Left ventricle myocardium inferior (tissue), 1 donor: ENCODE results near the gene ARL2. TPM values are rescaled to one million over a fixed set of nuclear protein-coding genes. Genes with fewer than 3 reads are reported as not detected.

Experiments used
- DNase-seq: peaks from one replicate; pipeline ENCODE4 v3.0.0-alpha.2; 2020
- H3K27ac ChIP-seq: fragments of 200-600 bp; replicated peaks from 2 replicates; pipeline ENCODE4 v1.8.0; 2021
- H3K27me3 ChIP-seq: fragments of 200-600 bp; 2 replicates; pipeline ENCODE4 v1.8.0; 2021; ENCODE audit warnings: low read depth
- H3K36me3 ChIP-seq: fragments of 200-600 bp; 2 replicates; pipeline ENCODE4 v1.8.0; 2021
- H3K4me1 ChIP-seq: fragments of 200-600 bp; 2 replicates; pipeline ENCODE4 v1.8.0; 2021
- H3K4me3 ChIP-seq: fragments of 200-600 bp; 2 replicates; pipeline ENCODE4 v1.8.0; 2021; ENCODE audit warnings: mild to moderate bottlenecking, moderate library complexity
- H3K9me3 ChIP-seq: fragments of 200-600 bp; replicated peaks from 2 replicates; pipeline ENCODE4 v1.8.0; 2021
- intact Hi-C: fragments of 100-400 bp; cut with micrococcal nuclease; formaldehyde crosslinking; loops from one replicate; pipeline ENCODE4 v1.11.0; 2022
- total RNA-seq: library from RNA; stranded (reverse); fragmentation: NEBNext Ultra II Directional; extraction: Animal tissue kit (Norgen Biotek cat#: 25700); gene quantifications from one replicate; pipeline ENCODE4 v1.2.1, GENCODE V29; 2021
- TF ChIP-seq, protein P1 (sequence below): fragments of 200-600 bp; IDR thresholded peaks from 2 replicates; pipeline ENCODE4 v1.8.0; 2021; ENCODE audit warnings: antibody characterized with exemption, mild to moderate bottlenecking, borderline replicate concordance
- donor health status: DM: no; HTN: yes; CAD: no; lungs with severe emphysema.

ARL2 gene
- total RNA-seq, 1 donor from 2014 or later, result 128 TPM

DNA sequence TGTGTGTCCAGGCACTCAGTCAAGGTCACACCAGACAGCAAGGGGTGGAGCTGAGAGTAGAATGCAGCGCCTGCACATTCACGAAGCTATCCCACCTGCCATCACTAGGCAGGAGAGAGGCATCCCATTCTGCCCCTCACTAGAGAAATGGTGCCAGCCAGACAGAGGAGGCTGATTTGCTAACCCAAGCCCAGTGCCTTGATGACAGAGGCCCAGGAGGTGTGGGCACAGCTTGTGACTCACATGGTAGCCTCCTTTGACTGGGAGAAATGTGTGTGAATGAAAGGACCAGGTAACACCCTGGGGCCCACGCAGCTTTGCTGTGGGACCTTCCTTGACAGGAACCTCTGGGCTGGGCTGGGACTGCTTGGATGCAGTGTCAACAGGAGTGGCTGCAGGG, 49.6 kb downstream of the ARL2 start:
- TF ChIP-seq, protein P1, sequence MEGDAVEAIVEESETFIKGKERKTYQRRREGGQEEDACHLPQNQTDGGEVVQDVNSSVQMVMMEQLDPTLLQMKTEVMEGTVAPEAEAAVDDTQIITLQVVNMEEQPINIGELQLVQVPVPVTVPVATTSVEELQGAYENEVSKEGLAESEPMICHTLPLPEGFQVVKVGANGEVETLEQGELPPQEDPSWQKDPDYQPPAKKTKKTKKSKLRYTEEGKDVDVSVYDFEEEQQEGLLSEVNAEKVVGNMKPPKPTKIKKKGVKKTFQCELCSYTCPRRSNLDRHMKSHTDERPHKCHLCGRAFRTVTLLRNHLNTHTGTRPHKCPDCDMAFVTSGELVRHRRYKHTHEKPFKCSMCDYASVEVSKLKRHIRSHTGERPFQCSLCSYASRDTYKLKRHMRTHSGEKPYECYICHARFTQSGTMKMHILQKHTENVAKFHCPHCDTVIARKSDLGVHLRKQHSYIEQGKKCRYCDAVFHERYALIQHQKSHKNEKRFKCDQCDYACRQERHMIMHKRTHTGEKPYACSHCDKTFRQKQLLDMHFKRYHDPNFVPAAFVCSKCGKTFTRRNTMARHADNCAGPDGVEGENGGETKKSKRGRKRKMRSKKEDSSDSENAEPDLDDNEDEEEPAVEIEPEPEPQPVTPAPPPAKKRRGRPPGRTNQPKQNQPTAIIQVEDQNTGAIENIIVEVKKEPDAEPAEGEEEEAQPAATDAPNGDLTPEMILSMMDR, result no peak
- H3K36me3 ChIP-seq, result no peaks in the 10 kb centered on the region
- DNase-seq, result no peak

DNA sequence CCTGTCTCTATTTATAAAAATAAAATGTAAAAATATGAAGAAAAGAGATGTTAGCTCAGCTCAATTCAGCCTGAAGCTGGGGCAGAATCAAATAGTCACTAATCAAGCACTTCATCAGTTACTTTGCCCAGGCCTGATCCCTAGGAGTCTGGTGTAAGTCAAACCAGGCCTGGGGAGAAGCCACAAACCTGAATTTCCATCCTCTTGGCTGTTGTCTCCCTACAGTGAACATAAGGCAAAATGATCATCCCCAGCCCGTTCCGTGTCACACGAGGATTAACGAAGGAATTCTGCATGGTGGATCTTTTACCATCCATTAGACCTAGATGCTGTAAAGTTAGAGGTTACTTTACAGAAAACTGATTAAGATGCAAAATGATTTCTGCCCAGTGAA, 50.9 kb downstream of the ARL2 start:
- no peak for DNase-seq
- Histone ChIP-seq H3K36me3 (no peaks in the 10 kb centered on the region), H3K4me1 (no peaks in the 10 kb centered on the region), H3K27ac (no peak overlapping the region), H3K4me3 (no peak overlapping the region), H3K27me3 (no peaks in the 10 kb centered on the region), H3K9me3 (no peaks in the 10 kb centered on the region)
- TF ChIP-seq, protein P1, result no peak
- intact Hi-C loops, result no loop called here

More for the DNA sequence above, 49.6 kb downstream of the ARL2 start:
- Histone ChIP-seq H3K4me3 (no peak overlapping the region), H3K9me3 (no peaks in the 10 kb centered on the region), H3K4me1 (no peaks in the 10 kb centered on the region), H3K27me3 (no peaks in the 10 kb centered on the region), H3K27ac (no peak overlapping the region)
- intact Hi-C loops, result no loop called here

DNA sequence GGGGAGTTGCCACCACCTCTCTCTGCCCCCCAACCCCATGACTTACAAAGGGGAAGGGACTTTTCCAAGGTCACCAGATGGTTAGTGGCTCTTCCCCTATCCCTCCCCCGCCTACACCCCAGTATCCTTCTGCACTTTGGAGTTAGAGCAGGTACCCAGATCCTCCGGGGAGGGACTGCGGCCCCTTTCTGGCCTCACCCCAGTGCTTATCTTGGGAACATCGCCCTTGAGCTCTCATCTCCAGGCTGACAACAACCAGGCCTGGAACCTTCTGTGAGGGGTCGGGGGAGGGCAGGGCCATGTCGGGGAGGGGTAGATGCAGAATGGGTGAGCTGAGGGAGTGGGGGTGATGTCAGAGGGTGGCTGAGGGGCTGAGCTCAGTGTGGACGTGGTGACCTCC, 51.9 kb downstream of the ARL2 start:
- H3K27me3 ChIP-seq, result no peaks in the 10 kb centered on the region
- no peaks in the 10 kb centered on the region for H3K9me3 ChIP-seq
- intact Hi-C loops, result no loop called here
- H3K36me3 ChIP-seq, result no peaks in the 10 kb centered on the region
- no peak overlapping the region for H3K4me3 ChIP-seq
- H3K27ac ChIP-seq, result no peak overlapping the region
- no peak for DNase-seq
- H3K4me1 ChIP-seq, result no peaks in the 10 kb centered on the region
- TF ChIP-seq, protein P1, result no peak

DNA sequence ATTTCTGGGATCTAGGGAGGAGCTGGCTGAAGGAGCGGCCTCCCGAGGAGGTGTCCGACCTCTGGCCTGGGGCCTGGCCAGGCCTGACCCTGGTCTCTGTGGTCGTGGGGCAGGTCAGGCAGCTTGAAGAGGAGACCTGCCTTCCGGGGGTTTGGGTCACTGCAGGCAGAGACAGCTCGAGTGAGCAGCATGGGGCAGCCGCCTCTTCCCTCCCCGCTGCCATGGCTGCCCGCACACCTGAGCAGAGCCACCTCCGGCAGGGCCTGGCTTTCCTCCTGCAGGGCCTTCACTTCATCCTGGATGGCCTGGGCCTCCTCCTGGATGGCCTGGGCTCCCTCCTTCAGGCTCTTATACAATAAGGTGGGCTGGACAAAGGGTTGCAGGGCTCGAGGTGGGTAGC, 52.4 kb downstream of the ARL2 start:
- Histone ChIP-seq H3K27me3 (no peaks in the 10 kb centered on the region), H3K4me1 (no peaks in the 10 kb centered on the region), H3K27ac (no peak overlapping the region), H3K4me3 (no peak overlapping the region), H3K36me3 (no peaks in the 10 kb centered on the region), H3K9me3 (no peaks in the 10 kb centered on the region)
- TF ChIP-seq, protein P1, result no peak
- intact Hi-C loops, result no loop called here
- no peak for DNase-seq

DNA sequence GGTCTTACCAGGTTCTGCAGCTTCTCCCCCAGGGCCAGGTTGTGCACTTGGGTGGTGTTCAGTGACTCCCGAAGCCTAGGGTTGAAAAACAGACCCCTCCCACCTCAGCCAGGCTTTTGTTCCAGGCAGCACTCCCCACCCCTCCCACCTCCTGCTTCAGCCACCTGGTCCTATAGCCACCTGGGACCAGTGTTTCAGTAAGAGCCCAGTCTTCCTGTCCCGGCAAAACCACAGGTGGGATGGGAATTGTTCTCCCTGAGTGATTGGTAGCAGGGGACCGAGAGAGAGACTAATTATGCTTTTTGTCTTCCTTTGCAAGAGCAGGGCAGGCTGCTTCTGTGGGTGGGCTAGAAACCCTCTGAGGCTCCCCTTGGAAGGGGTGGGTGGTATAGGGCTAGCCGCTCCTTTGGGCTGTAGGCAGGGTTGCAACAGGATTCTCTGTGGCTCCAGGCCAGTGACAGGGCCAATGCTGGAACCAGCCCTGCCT, 52.9 kb downstream of the ARL2 start:
- H3K9me3 ChIP-seq, result no peaks in the 10 kb centered on the region
- H3K36me3 ChIP-seq, result no peaks in the 10 kb centered on the region
- no peak overlapping the region for H3K4me3 ChIP-seq
- no peak overlapping the region for H3K27ac ChIP-seq
- H3K27me3 ChIP-seq, result no peaks in the 10 kb centered on the region
- TF ChIP-seq, protein P1, result no peak
- no peaks in the 10 kb centered on the region for H3K4me1 ChIP-seq
- no peak for DNase-seq
- intact Hi-C loops, result no loop called here

DNA sequence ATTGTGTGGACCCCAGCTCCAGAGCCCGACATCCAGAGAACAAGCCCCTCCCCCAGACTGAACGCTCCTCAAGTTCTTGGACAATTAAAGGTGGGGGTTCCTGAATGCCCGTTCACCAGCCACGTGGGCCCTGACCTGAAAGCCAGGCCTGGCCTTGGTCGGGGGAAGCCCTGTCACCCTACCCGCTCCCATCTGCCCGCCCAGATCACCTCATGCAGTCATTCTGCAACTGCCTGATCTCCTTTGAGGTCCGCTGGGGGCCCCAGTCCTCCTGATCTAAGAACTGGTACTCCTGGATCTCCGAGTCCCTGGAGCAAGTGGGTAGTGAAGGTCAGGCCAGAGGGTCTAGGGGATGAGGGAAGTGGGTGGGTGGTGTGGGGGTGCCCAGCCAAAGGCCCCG, 53.5 kb downstream of the ARL2 start:
- Histone ChIP-seq H3K4me1 (no peaks in the 10 kb centered on the region), H3K9me3 (no peaks in the 10 kb centered on the region), H3K36me3 (no peaks in the 10 kb centered on the region), H3K27ac (no peak overlapping the region), H3K27me3 (no peaks in the 10 kb centered on the region), H3K4me3 (no peak overlapping the region)
- no peak for DNase-seq
- intact Hi-C loops, result no loop called here
- TF ChIP-seq, protein P1, result no peak
